Testis (tissue), 2 donors: Measurements from ENCODE around the gene CUX1.

ENCODE experiments used
- POLR2A ChIP-seq: fragments of 450-650 bp; IDR thresholded peaks from one replicate; pipeline ENCODE4 v1.6.1; 2017; ENCODE audit warnings: antibody characterized with exemption, mild to moderate bottlenecking, moderate library complexity
- TF ChIP-seq, protein P1 (sequence below), 3 experiments: fragments of 450-650 bp in 2 of 3; fragments of 200-600 bp in 1 of 3; sonication (generic) in 1 of 3; IDR thresholded peaks; one replicate each; pipeline ENCODE4 v1.5.1; 2016 to 2019; ENCODE audit warnings: antibody characterized with exemption in 3 of 3, mild to moderate bottlenecking in 2 of 3, moderate library complexity in 1 of 3

DNA sequence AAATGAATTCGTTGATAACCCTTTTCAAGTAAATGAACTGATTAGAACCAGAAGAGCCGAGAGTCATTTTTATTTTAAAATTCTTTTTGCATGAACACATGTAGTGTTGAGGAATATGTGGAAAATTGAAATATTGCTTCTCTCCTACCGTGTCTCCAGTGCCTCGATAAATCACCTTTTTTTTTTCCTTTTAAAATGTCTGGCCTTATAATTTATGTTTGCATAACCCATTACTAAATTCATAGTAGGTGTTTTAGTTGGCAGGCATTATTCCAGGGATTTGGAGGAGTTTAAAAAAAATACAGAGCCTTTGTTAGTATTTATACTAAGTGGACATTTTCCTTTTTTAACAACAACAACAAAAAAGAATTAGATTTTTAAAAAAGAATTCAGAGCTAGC is 115.6 kb downstream of the CUX1 start:
- TF ChIP-seq, protein P1, sequence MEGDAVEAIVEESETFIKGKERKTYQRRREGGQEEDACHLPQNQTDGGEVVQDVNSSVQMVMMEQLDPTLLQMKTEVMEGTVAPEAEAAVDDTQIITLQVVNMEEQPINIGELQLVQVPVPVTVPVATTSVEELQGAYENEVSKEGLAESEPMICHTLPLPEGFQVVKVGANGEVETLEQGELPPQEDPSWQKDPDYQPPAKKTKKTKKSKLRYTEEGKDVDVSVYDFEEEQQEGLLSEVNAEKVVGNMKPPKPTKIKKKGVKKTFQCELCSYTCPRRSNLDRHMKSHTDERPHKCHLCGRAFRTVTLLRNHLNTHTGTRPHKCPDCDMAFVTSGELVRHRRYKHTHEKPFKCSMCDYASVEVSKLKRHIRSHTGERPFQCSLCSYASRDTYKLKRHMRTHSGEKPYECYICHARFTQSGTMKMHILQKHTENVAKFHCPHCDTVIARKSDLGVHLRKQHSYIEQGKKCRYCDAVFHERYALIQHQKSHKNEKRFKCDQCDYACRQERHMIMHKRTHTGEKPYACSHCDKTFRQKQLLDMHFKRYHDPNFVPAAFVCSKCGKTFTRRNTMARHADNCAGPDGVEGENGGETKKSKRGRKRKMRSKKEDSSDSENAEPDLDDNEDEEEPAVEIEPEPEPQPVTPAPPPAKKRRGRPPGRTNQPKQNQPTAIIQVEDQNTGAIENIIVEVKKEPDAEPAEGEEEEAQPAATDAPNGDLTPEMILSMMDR (IDR thresholded peaks at IDR 0.05): no peak
- TF ChIP-seq POLR2A: no peak
